ENCODE data around the gene SLC25A21.
"Not testable (repeated sequence)": the region's sequence is repeated elsewhere in the genome, so short reads cannot be mapped to it uniquely, and the experiment has no call there.

Gene SLC25A21

DNA sequence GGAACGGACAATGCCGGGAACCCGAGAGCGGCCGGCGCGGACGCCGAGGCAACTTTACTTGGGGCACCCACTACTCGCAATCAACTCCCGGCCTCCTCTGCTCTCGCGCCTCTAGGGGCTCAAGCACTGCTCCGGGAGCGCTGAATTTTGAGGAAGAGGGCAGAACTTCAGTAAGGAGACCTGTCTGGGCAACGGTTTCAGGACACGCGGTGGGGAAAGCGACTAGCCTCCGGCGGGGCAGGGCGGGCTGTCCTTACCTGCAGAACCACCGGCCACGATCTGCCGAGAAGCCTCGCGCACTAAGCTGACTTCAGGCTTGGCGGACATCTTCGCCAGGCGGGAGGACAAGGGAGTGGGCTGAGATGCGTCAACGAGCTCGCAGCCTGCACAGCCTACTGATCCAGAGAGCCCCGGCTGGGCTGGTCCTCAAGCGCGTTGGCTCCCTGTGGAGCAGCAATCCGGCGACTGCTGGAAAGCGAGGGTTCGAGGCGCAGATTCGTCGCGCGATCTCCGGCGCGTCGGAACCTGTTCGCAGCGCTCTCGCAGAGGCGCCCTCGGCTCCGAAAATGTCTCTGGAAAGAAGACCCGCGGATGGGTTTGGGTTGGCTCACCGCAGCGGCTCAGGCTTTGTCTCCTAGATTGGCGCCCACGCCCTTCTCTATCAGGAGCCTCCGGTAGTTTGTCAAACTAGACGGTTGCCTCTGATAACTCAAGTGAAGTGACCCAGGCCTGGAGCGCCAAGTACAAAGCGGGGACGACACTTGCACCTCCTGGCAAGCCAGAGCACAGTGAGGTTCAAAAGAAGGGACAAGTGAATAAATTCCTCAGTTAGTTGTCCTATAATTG is at the start of gene SLC25A21:
Gene SLC25A21, minus strand, starts transcription at position 583 of the 846 bp plus-strand sequence.
- peak within 1 kb of the TSS; percentile 87 for H3K4me3 ChIP-seq (replicated peaks; ENCODE audit: low read depth, low read length)
- peak; percentile 44 for DNase-seq (ENCODE audit: extremely low read depth, low read depth)
- TF ChIP-seq, protein P1, sequence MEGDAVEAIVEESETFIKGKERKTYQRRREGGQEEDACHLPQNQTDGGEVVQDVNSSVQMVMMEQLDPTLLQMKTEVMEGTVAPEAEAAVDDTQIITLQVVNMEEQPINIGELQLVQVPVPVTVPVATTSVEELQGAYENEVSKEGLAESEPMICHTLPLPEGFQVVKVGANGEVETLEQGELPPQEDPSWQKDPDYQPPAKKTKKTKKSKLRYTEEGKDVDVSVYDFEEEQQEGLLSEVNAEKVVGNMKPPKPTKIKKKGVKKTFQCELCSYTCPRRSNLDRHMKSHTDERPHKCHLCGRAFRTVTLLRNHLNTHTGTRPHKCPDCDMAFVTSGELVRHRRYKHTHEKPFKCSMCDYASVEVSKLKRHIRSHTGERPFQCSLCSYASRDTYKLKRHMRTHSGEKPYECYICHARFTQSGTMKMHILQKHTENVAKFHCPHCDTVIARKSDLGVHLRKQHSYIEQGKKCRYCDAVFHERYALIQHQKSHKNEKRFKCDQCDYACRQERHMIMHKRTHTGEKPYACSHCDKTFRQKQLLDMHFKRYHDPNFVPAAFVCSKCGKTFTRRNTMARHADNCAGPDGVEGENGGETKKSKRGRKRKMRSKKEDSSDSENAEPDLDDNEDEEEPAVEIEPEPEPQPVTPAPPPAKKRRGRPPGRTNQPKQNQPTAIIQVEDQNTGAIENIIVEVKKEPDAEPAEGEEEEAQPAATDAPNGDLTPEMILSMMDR (IDR thresholded peaks at IDR 0.05; ENCODE audit: low read depth, low read length, missing control alignments) = no peak

DNA sequence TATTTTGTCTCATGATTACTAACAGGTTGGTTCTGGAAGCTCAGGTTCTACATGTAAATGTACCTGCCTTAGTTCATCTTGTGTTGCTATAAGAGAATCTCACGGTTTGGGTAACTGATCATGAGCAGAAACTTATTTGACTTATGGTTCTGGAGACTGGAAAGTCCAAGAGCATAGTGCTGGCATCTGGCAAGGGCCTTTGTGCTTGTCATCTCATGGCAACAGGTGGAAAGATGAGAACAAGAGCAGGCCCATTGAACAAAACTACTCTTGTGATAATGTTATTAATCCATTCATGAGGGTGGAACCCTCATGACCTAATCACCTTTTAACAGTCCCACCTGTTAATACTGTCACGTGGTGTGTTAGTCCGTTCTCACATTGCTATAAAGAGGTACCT is 48.7 kb upstream of the SLC25A21 start:
- no peak overlapping the region for H3K4me3 ChIP-seq (replicated peaks; ENCODE audit: low read depth, low read length)
- no peak for DNase-seq (ENCODE audit: extremely low read depth, low read depth)
- TF ChIP-seq, protein P1 (IDR thresholded peaks at IDR 0.05; ENCODE audit: low read depth, low read length, missing control alignments) = no peak

DNA sequence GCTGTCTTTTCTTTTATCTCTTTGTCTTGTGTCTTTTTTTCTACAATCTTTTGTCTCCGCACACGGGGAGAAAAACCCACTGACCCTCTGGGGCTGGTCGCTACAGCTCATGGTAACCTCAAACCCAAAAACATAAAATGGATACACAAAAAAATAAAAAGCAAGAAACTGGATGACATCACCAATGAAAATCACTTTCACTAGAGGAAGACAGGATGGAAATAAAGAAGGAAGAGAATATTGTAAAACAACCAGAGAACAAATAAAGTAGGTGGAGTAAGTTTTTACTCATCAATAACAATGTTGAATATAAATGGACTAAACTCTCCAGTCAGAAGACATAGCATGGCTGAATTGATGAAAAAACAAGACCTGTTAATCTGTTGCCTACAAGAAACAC is 42.9 kb upstream of the SLC25A21 start:
- no peak for DNase-seq (ENCODE audit: extremely low read depth, low read depth)
- no peak overlapping the region for H3K4me3 ChIP-seq (replicated peaks; ENCODE audit: low read depth, low read length)
- TF ChIP-seq, protein P1 (IDR thresholded peaks at IDR 0.05; ENCODE audit: low read depth, low read length, missing control alignments) = no peak

DNA sequence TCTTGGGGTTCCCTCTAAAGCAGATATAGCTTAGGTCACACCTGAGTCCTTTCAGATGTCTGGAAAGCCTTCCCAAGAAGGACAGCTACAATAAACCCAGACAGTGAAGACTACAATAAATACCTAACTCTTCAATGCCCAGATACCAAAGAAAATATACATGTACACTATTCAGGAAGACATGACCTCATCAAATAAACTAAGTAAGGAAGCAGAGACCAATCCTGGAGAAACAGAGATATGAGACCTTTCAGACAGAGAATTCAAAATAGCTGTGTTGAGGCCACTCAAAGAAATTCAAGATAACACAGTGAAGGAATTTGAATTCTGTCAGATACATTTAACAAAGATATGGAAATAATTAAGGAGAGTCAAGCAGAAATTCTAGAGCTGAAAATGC is 40.6 kb upstream of the SLC25A21 start:
- TF ChIP-seq, protein P1 (IDR thresholded peaks at IDR 0.05; ENCODE audit: low read depth, low read length, missing control alignments) = no peak

DNA sequence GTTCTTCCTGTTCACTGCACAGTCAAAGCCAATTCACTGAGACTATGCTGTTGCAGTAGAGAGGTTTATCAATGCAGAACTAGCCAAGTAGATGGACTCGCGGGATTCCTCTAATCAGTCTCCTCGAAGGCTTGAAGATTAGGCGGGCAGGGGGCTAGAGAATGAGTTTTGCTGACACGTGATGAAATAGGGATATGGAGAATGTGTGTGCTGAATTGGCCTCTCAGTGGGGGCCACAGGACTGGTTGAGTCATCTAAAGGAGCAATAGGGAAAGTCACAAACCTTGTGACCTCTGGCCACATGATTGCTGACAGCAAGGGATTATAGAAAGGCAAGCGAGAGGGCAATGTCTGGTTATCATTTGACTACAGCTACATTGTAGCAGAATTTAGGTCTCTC is 38.0 kb upstream of the SLC25A21 start:
- TF ChIP-seq, protein P1 (IDR thresholded peaks at IDR 0.05; ENCODE audit: low read depth, low read length, missing control alignments) = no peak
- H3K4me3 ChIP-seq (replicated peaks; ENCODE audit: low read depth, low read length) = no peak overlapping the region
- no peak for DNase-seq (ENCODE audit: extremely low read depth, low read depth)

More for the DNA sequence above, 40.6 kb upstream of the SLC25A21 start:
- H3K4me3 ChIP-seq (replicated peaks; ENCODE audit: low read depth, low read length) = no peak overlapping the region
- DNase-seq (ENCODE audit: extremely low read depth, low read depth) = no peak

DNA sequence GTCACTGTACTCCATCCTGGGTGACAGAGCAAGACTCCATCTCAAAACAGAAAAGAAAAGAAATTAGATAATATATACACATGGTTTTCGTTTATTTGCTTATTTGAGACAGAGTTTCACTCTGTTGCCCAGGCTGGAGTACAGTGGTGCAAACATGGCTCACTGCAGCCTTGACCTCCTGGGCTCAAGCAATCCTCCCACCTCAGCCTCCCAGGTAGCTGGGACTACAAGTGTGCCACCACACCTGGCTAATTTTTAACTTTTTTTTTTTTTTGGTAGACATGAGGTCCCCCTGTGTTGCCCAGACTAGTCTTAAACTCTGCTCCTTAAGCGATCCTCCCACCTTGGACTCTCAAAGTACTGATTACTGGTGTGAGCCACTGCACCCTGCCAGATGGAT is 37.2 kb upstream of the SLC25A21 start:
- not testable (repeated sequence) for H3K4me3 ChIP-seq (replicated peaks; ENCODE audit: low read depth, low read length); DNase-seq (ENCODE audit: extremely low read depth, low read depth)

DNA sequence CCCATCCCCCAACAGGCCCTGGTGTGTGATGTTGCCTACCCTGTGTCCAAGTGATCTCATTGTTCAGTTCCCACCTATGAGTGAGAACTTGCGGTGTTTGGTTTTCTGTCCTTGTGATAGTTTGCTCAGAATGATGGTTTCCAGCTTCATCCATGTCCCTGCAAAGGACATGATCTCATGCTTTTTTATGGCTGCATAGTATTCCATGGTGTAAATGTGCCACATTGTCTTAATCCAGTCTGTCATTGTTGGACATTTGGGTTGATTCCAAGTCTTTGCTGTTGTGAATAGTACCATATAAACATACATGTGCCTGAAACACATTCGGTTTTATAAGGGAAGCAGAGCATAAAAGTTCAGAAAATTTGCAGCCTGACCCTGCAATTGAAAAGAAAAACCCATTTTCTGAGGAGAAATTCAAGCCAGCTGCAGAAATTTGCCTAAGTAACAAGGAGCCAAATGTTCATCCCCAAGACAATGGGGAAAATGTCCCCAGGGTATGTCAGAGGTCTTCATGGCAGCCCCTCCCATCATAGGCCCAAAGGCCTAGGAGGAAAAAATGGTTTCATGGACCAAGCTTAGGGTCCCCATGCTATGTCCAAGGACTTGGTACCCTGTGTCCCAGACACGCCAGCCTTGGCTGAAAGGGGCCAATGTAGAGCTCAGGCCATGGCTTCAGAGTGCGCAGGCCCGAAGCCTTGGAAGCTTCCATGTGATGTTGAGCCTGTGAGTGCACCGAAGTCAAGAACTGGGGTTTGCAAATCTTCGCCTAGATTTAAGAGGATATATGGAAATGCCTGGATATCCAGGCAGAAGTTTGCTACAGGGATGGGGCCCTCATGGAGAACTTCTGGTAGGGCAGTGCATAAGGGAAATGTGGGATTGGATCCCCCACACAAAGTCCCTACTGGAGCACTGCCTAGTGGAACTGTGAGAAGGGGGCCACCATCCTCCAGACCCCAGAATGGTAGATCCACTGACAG is 33.5 kb upstream of the SLC25A21 start:
- DNase-seq (ENCODE audit: extremely low read depth, low read depth); H3K4me3 ChIP-seq (replicated peaks; ENCODE audit: low read depth, low read length): not testable (repeated sequence)

Measured in HFF-Myc (cell line).